Stimulated activated memory B cell treated with anti-CD40 and anti-IgM and Interleukin-4, amounts not matched to agents 10 μg/mL and 1 μg/mL and 100 μg/mL, for 72 hours (primary cell): ENCODE measurements around the gene CACNB4.
"Not testable (repeated sequence)": the region's sequence is repeated elsewhere in the genome, so short reads cannot be mapped to it uniquely, and the experiment has no call there.

ENCODE experiments used
- ATAC-seq: fragments of 150-1000 bp; cut with Tn5 transposase; 2 replicates; pipeline ENCODE4 v1.10.0; 2021
- H3K27ac Mint-ChIP-seq: one replicate; pipeline ENCODE4 v1.8.0; 2022; ENCODE audit warnings: mild to moderate bottlenecking, mixed read lengths
- H3K27me3 Mint-ChIP-seq: one replicate; pipeline ENCODE4 v1.8.0; 2022; ENCODE audit warnings: mixed read lengths
- H3K36me3 Mint-ChIP-seq: one replicate; pipeline ENCODE4 v1.8.0; 2022; ENCODE audit warnings: mixed read lengths
- H3K4me1 Mint-ChIP-seq: one replicate; pipeline ENCODE4 v1.8.0; 2022; ENCODE audit warnings: mixed read lengths
- H3K4me3 Mint-ChIP-seq: one replicate; pipeline ENCODE4 v1.8.0; 2022; ENCODE audit warnings: mild to moderate bottlenecking, moderate library complexity, mixed read lengths
- H3K9me3 Mint-ChIP-seq: one replicate; pipeline ENCODE4 v1.8.0; 2022; ENCODE audit warnings: mixed read lengths

Gene CACNB4

DNA sequence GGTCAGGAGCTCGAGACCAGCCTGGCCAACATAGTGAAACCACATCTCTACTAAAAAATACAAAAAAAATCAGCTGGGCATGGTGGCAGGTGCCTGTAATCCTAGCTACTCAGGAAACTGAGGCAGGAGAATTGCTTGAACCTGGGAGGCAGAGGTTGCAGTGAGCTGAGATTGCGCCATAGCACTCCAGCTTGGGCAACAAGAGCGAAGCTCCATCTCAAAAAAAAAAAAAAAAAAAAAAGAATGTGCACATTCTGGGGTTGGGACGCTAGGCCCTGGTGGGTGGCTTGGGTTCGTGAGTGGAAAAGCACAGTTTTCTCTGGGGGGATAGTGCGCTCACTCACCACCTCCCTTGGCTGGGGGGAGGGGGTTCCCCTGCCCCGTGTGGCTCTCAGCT, 183.2 kb downstream of the CACNB4 start:
- not testable (repeated sequence) for H3K9me3 Mint-ChIP-seq, H3K4me3 Mint-ChIP-seq, H3K27ac Mint-ChIP-seq, H3K27me3 Mint-ChIP-seq, ATAC-seq, H3K36me3 Mint-ChIP-seq
- H3K4me1 Mint-ChIP-seq, result peaks cover 35% of the 10 kb centered on the region

DNA sequence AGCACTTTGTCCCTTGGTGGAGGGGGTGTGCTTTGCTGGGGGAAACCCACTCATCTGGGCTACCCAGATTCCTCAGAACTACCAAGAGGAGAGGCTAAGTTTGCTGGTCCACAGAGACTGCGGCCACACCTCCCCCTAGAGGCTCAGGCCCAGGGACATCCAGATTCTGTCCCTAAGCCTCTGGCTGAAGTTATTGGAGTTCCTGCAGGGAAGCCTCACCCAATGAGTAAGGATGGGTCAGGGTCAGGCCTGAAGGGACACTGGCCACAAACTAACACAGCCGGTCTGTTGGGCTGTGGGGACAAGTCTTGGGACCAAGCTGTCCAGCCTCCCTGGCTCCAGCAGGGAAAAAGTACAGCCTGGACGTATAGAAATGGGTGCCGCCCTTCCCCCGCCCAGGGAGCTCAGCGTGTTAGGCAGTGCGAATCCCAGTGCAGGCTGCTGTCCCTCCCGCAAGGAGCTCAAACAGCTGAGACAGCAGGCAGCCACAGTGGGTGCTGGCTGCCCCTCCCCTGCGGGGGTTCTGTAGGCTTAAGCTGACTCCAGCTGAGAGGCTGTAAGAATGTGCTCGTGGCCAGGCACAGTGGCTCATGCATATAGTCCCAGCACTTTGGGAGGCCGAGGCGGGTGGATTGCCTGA, 183.7 kb downstream of the CACNB4 start:
- H3K27me3 Mint-ChIP-seq, result peaks cover 8% of the 10 kb centered on the region
- no peak for ATAC-seq
- H3K9me3 Mint-ChIP-seq, result peaks cover 3% of the 10 kb centered on the region
- no peak overlapping the region for H3K4me3 Mint-ChIP-seq
- H3K4me1 Mint-ChIP-seq, result peaks cover 31% of the 10 kb centered on the region
- H3K27ac Mint-ChIP-seq, result no peak overlapping the region
- H3K36me3 Mint-ChIP-seq, result no peaks in the 10 kb centered on the region

DNA sequence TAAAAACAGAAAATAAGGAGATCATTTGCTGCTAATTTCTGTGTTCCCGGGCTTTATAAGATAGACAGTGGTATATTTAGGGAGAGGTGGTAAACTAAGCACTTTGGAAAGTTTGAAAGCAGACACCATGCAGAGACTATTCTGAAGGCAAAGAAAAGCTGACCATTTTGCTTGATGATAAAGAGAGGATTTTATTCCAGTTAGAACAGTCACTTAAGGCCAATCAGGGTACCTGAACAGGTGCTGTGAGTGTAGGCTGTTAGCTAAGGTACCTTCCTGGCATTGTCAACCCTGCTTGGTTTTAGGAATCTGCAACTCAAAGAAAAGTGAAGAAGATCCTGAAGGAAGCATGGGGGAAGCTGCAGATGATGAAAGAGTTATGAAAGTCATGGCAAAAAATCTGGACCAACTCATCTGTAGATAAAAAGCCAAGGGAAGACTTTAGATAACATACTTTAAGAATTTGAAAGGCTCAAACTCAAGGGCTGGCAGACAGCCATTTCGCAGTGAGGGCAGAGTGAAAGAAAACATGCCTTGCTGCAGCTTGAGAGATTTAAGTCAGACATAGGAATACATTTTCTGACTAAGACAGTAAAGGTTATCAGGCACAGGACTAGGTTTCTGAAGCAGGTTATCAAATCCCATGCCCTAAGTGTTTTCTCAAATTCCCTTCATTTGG, 190.5 kb downstream of the CACNB4 start:
- H3K27ac Mint-ChIP-seq, result no peak overlapping the region
- no peaks in the 10 kb centered on the region for H3K36me3 Mint-ChIP-seq
- no peak for ATAC-seq
- H3K4me3 Mint-ChIP-seq, result no peak overlapping the region
- H3K27me3 Mint-ChIP-seq, result peaks cover 8% of the 10 kb centered on the region
- H3K4me1 Mint-ChIP-seq, result peaks cover 20% of the 10 kb centered on the region
- H3K9me3 Mint-ChIP-seq, result peaks cover 3% of the 10 kb centered on the region

DNA sequence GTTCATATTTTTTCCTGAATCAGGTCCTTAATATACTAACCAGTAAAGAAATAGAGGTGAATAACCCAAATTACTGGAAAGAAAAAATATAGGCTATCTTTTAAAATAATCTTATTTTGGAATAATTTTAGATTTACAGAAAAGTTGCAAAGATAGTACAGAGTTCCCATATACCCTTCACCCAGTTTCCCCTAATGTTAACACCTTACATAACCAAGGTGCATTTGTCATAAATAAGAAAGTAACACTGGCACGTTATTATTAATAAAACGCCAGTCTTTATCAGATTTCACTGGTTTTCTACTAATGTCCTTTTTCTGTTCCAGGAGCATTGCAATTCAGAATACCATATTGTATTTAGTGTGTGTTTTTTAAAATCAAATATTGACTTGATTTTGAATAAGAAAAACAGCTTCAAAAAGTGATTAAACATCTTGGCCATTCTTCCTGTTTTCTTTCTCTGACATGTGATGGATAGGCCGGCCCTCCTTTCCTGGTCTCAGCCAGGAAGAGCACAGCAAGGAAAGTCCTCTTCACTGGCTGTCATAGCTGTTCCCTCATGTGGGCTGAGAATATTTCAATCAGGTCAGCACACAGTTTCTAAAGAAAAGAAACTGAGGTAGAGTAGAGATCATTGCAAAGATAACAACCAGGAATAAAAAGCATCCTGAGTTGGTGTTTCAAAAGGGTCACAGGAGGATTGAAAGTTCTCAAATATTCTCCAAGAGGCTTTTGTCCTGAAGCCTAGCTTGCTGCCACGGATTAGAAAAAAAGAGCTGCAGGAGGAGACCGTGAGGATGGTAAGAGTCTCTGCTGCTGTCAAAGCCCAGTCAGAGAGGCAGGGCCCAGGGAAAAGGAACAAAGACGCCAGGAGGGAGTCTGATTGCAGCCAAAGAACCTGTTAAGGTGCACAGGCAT, 191.3 kb downstream of the CACNB4 start:
- Mint-ChIP-seq H3K4me1 (peaks cover 20% of the 10 kb centered on the region), H3K36me3 (no peaks in the 10 kb centered on the region)
- ATAC-seq, result no peak

DNA sequence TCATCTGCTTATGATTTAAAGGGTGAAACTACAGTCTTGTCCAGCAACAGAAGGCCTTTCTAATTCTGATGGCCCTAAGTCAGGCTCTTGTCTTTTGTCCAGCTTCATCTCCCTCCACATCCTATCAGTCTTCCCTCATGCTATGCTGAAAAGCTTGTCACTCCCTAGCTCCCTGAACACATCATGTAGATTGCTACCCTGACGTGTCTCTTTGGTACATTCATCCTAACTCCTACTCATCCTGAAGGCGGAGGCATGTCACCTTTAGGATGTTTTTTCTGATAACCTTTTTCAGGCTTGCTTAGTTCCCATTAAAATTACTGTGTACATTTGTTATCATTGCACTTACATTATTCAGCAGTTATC, 192.2 kb downstream of the CACNB4 start:
- Mint-ChIP-seq H3K27me3 (peaks cover under 1% of the 10 kb centered on the region), H3K4me1 (peaks cover 20% of the 10 kb centered on the region), H3K36me3 (no peaks in the 10 kb centered on the region), H3K9me3 (peaks cover 3% of the 10 kb centered on the region), H3K4me3 (no peak overlapping the region), H3K27ac (no peak overlapping the region)
- ATAC-seq, result peak; percentile 20

More for the DNA sequence above, 191.3 kb downstream of the CACNB4 start:
- peaks cover 3% of the 10 kb centered on the region for H3K9me3 Mint-ChIP-seq
- H3K27me3 Mint-ChIP-seq, result peaks cover 8% of the 10 kb centered on the region
- H3K27ac Mint-ChIP-seq, result no peak overlapping the region
- H3K4me3 Mint-ChIP-seq, result no peak overlapping the region

DNA sequence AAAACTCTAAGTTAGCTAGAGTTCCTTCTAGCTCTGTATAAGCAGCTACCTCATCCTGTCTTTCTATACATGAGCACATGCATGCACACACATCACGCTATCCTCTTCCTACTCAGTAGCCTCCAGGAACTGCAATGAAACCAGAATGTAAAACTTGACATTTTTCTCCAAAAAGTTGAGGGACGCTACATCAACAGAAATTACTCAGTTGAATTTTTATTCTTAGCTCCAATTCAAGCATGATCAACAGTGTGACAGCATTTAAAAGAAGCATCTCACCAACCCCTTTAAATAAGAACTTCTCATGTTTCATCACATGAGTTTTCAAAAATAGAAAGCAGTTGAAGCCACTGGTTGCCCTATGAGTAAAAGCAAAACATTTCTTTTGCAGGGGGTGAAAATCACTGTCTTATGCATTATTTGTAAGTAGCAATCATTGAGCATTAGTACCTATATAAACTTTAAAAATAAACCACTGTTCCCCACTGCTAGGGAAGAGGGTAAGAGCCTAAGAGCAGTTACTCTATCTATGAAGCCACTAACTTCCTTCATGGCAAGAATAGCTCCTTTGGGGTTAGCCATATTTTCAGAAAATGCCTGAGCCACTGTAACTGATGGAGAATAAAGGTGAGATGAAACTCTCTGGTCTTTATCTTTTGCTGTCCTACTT, 192.7 kb downstream of the CACNB4 start:
- ATAC-seq, result peak; percentile 63
- Mint-ChIP-seq H3K27me3 (no peaks in the 10 kb centered on the region), H3K36me3 (no peaks in the 10 kb centered on the region), H3K4me3 (no peak overlapping the region), H3K27ac (peak overlapping the region; percentile 22), H3K9me3 (peaks cover 3% of the 10 kb centered on the region), H3K4me1 (peaks cover 20% of the 10 kb centered on the region)

DNA sequence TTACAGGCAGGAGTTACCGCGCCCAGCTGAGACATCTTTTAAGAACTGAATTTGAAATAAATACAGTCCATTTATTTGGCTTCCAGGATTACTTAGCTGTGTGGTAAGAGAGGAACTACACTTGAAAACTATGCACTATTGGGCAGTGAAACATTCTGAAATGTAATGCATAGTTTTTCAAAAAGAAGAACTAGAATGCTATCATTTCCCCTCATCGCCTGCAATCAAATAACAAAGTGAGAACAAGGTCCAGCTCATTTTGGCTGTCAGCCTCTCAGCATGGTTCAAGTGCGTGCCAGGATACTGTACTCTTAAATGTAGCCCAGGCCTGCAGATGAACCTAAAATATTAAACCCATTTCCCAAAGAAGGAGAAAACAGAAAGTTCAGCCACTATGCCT, 194.0 kb downstream of the CACNB4 start:
- Mint-ChIP-seq H3K27ac (no peak overlapping the region), H3K36me3 (no peaks in the 10 kb centered on the region), H3K9me3 (no peaks in the 10 kb centered on the region), H3K27me3 (no peaks in the 10 kb centered on the region), H3K4me1 (peaks cover 20% of the 10 kb centered on the region), H3K4me3 (no peak overlapping the region)
- no peak for ATAC-seq

DNA sequence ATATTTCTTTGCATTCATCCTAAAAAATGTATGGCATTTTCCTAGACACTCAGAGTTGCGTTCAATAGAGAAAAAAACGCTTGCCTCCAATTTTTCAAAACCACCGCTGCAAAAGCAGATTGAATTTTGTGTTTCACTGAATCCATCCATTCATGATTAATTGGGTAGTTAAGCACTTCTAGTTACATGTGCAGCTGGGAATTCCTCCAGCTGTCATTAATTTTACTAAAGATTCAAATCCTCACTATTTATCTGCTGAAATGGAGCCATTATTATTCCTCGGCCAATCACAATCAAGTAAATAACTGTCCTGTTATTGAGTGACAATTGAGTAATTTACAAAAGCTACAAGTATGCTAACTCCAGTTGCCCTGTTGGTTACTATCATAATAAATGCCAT, 194.8 kb downstream of the CACNB4 start:
- H3K4me1 Mint-ChIP-seq, result peaks cover 20% of the 10 kb centered on the region
- H3K36me3 Mint-ChIP-seq, result no peaks in the 10 kb centered on the region
- no peak overlapping the region for H3K4me3 Mint-ChIP-seq
- no peaks in the 10 kb centered on the region for H3K27me3 Mint-ChIP-seq
- no peaks in the 10 kb centered on the region for H3K9me3 Mint-ChIP-seq
- ATAC-seq, result no peak
- no peak overlapping the region for H3K27ac Mint-ChIP-seq

DNA sequence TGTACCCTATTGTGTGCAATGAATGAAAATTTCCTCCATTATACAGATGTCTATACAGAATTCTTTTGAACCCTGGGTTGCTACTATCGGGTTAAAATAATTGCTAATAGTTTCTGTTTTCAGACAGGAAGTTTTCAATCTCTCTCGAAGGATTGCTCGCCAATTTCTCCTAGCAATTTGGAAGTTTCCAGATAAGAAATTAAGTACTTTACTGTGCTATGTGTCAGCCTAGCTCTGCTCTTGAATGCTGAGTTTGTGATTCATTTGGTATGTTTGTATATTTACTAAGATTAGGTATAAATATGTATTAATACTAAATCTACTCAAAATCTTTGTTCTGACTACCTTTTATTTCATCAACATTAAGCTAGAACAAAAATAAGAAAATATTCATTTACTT, 196.0 kb downstream of the CACNB4 start:
- Mint-ChIP-seq H3K27me3 (no peaks in the 10 kb centered on the region), H3K4me3 (no peak overlapping the region), H3K27ac (no peak overlapping the region), H3K4me1 (peaks cover 20% of the 10 kb centered on the region), H3K36me3 (no peaks in the 10 kb centered on the region), H3K9me3 (no peaks in the 10 kb centered on the region)
- no peak for ATAC-seq

DNA sequence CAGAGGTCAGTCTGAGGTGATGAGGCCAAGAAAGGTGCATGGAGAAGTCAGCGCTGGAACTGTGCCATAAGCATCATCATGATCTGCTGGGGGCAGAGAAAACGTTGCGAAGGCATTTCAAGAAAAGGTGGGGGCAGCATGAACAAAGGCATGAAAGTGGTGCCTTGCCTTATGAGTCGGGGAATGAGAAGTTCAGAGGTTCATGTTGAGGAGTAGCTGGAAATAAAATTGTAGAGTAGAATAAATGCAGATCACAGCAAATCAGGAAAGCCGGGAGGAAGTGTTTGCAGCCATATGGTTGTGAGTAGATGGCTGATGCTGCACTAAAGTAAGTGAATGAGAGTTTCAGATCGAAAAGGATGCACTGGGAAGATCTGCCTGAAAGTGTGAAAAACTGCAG, 198.5 kb downstream of the CACNB4 start:
- no peaks in the 10 kb centered on the region for H3K9me3 Mint-ChIP-seq
- no peak overlapping the region for H3K4me3 Mint-ChIP-seq
- H3K27me3 Mint-ChIP-seq, result no peaks in the 10 kb centered on the region
- H3K27ac Mint-ChIP-seq, result no peak overlapping the region
- no peaks in the 10 kb centered on the region for H3K36me3 Mint-ChIP-seq
- no peak for ATAC-seq
- peaks cover 5% of the 10 kb centered on the region for H3K4me1 Mint-ChIP-seq

DNA sequence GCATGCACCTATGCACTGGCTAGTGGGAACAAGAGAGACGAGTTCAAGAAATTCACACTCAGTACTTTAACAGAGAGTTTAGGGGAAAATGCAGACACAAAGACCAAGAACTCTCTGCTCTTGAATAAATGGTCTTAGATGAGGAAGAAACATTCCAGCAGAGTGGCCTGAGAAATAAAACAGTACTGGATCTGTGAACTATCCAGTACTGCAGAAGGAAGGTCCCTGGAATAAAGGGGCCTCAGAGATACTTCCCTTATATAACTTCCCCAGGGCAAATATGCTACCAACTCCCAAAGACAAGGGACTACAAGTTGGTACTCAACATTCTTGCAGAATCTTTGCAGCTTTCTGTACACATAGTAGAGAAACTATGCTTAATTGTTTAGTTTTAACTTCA, 199.7 kb downstream of the CACNB4 start:
- ATAC-seq, result no peak
- H3K27ac Mint-ChIP-seq, result no peak overlapping the region
- peaks cover 7% of the 10 kb centered on the region for H3K9me3 Mint-ChIP-seq
- no peaks in the 10 kb centered on the region for H3K36me3 Mint-ChIP-seq
- H3K4me3 Mint-ChIP-seq, result no peak overlapping the region
- no peaks in the 10 kb centered on the region for H3K27me3 Mint-ChIP-seq
- no peaks in the 10 kb centered on the region for H3K4me1 Mint-ChIP-seq

DNA sequence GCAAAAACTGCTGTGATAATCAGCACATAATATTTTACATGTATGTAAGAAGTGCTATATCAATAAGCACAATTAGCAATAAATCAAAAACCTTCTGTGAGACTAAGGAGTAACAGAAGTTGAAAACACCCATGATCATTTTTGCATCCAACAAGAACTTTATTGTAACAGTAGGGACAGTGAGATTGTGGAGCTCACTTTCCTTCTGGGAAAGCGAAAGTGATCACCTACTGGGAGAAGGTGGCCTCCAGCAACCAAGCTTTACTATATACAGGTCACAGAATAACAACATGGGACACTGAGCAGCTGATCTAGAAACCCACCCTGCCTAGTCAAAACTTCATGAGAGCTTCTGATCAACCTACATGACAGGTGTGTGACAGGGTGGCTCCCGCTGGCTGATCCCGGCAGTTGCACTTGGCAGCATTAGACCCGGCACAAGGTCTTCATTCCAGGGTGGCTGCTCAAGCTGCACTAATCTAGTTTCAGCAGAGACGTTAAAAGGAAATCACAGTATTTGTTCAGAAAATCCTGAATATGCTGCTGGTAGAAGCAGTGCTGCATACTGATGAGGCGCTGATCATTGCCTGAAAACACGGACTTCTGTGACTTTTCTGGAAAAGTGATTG, 207.2 kb downstream of the CACNB4 start:
- peaks cover 7% of the 10 kb centered on the region for H3K9me3 Mint-ChIP-seq
- H3K27ac Mint-ChIP-seq, result no peak overlapping the region
- H3K4me1 Mint-ChIP-seq, result no peaks in the 10 kb centered on the region
- H3K36me3 Mint-ChIP-seq, result no peaks in the 10 kb centered on the region
- ATAC-seq, result no peak
- H3K4me3 Mint-ChIP-seq, result no peak overlapping the region
- peaks cover 7% of the 10 kb centered on the region for H3K27me3 Mint-ChIP-seq

DNA sequence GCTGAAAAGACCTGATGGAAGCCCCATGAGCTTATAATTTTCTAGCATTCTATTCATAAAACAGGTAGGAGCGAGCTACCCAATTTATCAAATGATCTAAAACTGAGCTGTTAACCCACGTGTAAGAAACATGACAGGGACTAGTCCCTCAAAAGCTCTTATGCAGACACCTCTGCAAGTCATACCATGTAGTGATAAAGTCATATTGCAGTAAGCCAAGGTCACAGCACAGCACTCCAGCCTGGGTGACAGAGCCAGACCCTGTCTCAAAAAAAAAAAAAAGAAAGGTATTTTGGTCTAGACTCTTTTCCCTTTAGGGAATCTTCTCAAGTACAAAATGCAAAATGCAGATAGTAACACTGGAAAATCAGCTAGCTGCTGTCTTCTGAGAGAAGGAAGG, 211.7 kb downstream of the CACNB4 start:
- no peak overlapping the region for H3K4me3 Mint-ChIP-seq
- peaks cover 7% of the 10 kb centered on the region for H3K27me3 Mint-ChIP-seq
- no peaks in the 10 kb centered on the region for H3K36me3 Mint-ChIP-seq
- H3K4me1 Mint-ChIP-seq, result no peaks in the 10 kb centered on the region
- no peaks in the 10 kb centered on the region for H3K9me3 Mint-ChIP-seq
- ATAC-seq, result no peak
- H3K27ac Mint-ChIP-seq, result no peak overlapping the region

DNA sequence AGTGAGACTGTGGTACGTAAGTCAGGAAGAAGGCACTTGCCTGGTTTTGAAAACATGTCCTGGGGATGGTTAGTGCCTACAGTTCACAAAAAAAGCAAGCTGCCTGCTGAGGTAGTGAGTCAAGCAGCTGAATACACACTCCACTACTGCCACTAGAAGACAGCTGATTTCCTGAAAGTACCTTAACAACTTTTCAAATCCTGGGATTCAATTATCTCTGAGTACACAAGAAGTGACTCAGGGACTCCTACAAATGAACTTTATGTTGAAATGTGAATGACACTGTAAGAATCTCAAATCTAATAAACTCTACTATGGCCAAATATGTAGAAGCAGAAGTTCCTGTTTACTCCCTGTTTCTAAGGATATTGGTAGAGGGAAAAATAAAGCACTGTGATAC, 212.6 kb downstream of the CACNB4 start:
- no peak overlapping the region for H3K4me3 Mint-ChIP-seq
- no peak for ATAC-seq
- H3K27ac Mint-ChIP-seq, result no peak overlapping the region
- peaks cover 7% of the 10 kb centered on the region for H3K27me3 Mint-ChIP-seq
- no peaks in the 10 kb centered on the region for H3K36me3 Mint-ChIP-seq
- no peaks in the 10 kb centered on the region for H3K4me1 Mint-ChIP-seq
- H3K9me3 Mint-ChIP-seq, result no peaks in the 10 kb centered on the region
